Neural progenitor cell (in vitro differentiated cells): Measurements from ENCODE around the gene CYGB.

ENCODE experiments used
- CTCF ChIP-seq: fragments of 200-600 bp; sonication (generic); IDR thresholded peaks from 2 replicates; pipeline ENCODE4 v1.5.1; 2017; ENCODE audit warnings: antibody characterized with exemption, mild to moderate bottlenecking
- EZH2 ChIP-seq: fragments of 200-600 bp; sonication (generic); IDR thresholded peaks from 2 replicates; pipeline ENCODE4 v1.6.1; 2017; ENCODE audit warnings: antibody characterized with exemption, mild to moderate bottlenecking, moderate library complexity

- no peak for TF ChIP-seq CTCF
- TF ChIP-seq EZH2: no peak
These were observed 38.6 kb downstream of the CYGB start for GRCh38 chr17:76498876-76499251.
